ENCODE results near the gene GHRHR. TPM values are rescaled to one million over a fixed set of nuclear protein-coding genes. Genes with fewer than 3 reads are reported as not detected.

GHRHR gene
- total RNA-seq, 6 experiments from 2014 or later, result 0.37 to 0.60 (median 0.59) TPM; not detected in 3

DNA sequence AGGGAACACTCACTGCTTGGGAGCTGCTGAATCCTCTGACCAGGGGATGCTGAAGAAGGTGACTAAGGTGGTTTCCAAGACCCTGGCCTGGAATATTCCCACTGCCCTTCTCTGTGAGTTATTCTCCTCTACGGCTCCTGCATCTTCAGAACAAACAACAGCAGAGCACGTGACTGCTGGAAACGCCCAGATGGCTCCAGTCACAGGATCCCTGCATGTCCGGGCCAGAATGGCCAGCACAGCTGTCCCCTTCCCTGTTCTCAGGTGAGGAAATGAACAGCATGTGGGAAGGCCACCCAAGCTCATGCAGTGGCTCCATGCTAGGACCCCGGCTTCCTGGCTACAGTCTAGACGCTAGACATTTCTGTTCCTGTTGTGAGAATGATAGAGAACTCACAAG is 43.1 kb downstream of the GHRHR start:
- Histone ChIP-seq H3K4me1 (no peaks in the 10 kb centered on the region), H3K4me3 (no peak overlapping the region), H3K36me3 (no peaks in the 10 kb centered on the region), H3K27me3 (no peaks in the 10 kb centered on the region), H3K27ac (no peak overlapping the region), H3K9me3 (no peaks in the 10 kb centered on the region)
- intact Hi-C loops (cut with DNase I), result no loop called here
- WGBS (ENCODE audit: insufficient coverage, low coverage, low lambda C conversion rate, missing lambda C conversion rate), result 40% methylated on average over 1 of the region's 6 CpGs
- no peak for TF ChIP-seq POLR2A (IDR thresholded peaks at IDR 0.05)
- TF ChIP-seq, protein P1, sequence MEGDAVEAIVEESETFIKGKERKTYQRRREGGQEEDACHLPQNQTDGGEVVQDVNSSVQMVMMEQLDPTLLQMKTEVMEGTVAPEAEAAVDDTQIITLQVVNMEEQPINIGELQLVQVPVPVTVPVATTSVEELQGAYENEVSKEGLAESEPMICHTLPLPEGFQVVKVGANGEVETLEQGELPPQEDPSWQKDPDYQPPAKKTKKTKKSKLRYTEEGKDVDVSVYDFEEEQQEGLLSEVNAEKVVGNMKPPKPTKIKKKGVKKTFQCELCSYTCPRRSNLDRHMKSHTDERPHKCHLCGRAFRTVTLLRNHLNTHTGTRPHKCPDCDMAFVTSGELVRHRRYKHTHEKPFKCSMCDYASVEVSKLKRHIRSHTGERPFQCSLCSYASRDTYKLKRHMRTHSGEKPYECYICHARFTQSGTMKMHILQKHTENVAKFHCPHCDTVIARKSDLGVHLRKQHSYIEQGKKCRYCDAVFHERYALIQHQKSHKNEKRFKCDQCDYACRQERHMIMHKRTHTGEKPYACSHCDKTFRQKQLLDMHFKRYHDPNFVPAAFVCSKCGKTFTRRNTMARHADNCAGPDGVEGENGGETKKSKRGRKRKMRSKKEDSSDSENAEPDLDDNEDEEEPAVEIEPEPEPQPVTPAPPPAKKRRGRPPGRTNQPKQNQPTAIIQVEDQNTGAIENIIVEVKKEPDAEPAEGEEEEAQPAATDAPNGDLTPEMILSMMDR (IDR thresholded peaks at IDR 0.05), result no peak
- no peak for ATAC-seq
- DNase-seq, result no peak

DNA sequence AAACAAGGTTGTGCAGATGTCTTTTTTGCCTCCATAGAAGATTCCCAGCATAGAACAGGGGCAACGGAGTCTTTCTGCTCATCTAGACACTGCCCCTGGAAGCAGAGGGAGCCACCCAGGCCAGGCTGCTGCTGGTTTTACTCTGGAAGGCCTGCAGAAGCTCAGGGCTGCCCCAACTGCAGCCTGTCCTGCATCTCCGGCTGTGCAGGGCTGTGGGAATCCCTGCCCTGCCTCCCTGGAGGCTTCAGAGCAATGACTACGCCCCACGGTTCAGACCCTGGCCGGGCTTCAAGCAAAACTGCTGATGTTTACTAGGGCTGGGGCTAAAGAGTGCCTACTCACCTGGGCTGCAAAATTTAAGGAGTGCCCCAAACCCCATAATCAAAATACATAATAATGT is 43.9 kb downstream of the GHRHR start:
- intact Hi-C loops (cut with DNase I), result no loop called here
- Histone ChIP-seq H3K27ac (no peak overlapping the region), H3K9me3 (no peaks in the 10 kb centered on the region), H3K36me3 (no peaks in the 10 kb centered on the region), H3K4me3 (no peak overlapping the region), H3K4me1 (no peaks in the 10 kb centered on the region), H3K27me3 (no peaks in the 10 kb centered on the region)
- WGBS (ENCODE audit: insufficient coverage, low coverage, low lambda C conversion rate, missing lambda C conversion rate), result 50% methylated on average over 1 of the region's 5 CpGs
- no peak for DNase-seq
- TF ChIP-seq, protein P1 (IDR thresholded peaks at IDR 0.05), result no peak
- no peak for TF ChIP-seq POLR2A (IDR thresholded peaks at IDR 0.05)
- no peak for ATAC-seq

GRCh38 chr7:31014826-31015225 is 51.1 kb downstream of the GHRHR start:
- ATAC-seq (no peak), DNase-seq (no peak)
- no peak overlapping the region for H3K4me3 ChIP-seq
- no CpG with 5 or more reads among the region's 3 CpGs for WGBS (ENCODE audit: insufficient coverage, low coverage, low lambda C conversion rate, missing lambda C conversion rate)
- H3K9me3 ChIP-seq, result no peaks in the 10 kb centered on the region
- no peaks in the 10 kb centered on the region for H3K36me3 ChIP-seq
- intact Hi-C loops (cut with DNase I), result loop anchor here in 1 of 2 donors (10.0 kb wide), 1 partner anchor 650 kb away; no protein-coding TSS in a partner anchor
- no peaks in the 10 kb centered on the region for H3K4me1 ChIP-seq
- H3K27me3 ChIP-seq, result no peaks in the 10 kb centered on the region
- no peak overlapping the region for H3K27ac ChIP-seq
- no peak for TF ChIP-seq POLR2A (IDR thresholded peaks at IDR 0.05)
- TF ChIP-seq, protein P1 (IDR thresholded peaks at IDR 0.05), result no peak

DNA sequence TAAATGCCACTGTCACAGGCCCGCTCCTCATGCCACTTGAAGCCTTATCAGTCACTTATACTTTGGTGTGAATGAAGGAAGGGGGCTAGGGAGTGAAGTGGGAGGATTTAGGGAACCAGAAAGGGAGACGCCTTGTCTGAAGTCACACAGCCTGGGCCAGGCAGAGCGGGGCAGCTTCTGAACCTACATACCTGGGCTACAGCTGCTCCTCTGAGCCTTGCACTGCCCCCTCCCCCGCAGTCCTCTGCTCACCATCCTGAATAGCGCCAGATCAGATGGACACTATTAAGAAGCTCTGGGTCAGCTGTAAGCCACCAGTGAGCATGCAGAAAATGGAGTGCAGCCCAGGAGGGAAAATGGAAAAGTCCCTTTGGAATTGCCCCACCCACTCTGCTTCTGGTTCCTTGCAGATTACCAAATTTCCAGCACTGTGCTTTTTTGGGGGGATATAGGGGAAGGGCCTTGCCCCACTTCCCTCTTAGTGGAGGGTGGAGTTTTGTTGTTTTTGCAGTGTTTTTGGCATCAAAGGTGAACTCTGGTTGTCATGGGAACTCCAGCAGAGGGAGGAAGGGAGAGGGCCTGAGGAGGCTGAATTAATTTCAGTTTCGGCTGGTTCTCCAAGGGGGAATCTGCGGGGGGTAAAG is 53.4 kb downstream of the GHRHR start:
- 43% methylated on average over 2 of the region's 7 CpGs for WGBS (ENCODE audit: insufficient coverage, low coverage, low lambda C conversion rate, missing lambda C conversion rate)
- intact Hi-C loops (cut with DNase I), result loop anchor here in 1 of 2 donors (10.0 kb wide), 1 partner anchor 648 kb away; no protein-coding TSS in a partner anchor
- no peaks in the 10 kb centered on the region for H3K4me1 ChIP-seq
- no peak overlapping the region for H3K27ac ChIP-seq
- H3K36me3 ChIP-seq, result no peaks in the 10 kb centered on the region
- H3K9me3 ChIP-seq, result no peaks in the 10 kb centered on the region
- H3K4me3 ChIP-seq, result no peak overlapping the region
- H3K27me3 ChIP-seq, result no peaks in the 10 kb centered on the region
- TF ChIP-seq POLR2A (IDR thresholded peaks at IDR 0.05), result no peak
- TF ChIP-seq, protein P1 (IDR thresholded peaks at IDR 0.05), result no peak
- DNase-seq, result no peak
- no peak for ATAC-seq
